IMR-90 (cell line): Measurements from ENCODE around the gene HDC. TPM values are rescaled to one million over a fixed set of nuclear protein-coding genes. Genes with fewer than 3 reads are reported as not detected.

Experiments
- ATAC-seq: fragments of 200-7000 bp; cut with Tn5 transposase; 2 replicates; pipeline ENCODE4 v1.9.1; 2020; ENCODE audit warnings: low read depth, mild to moderate bottlenecking, moderate library complexity
- BruUV-seq: library from RNA; stranded (reverse); fragments of 400-500 nt; replicated peaks from 2 replicates; lab custom pipeline; 2021; lab: Mats Ljungman, UMichigan
- CTCF ChIA-PET: fragments of 300-600 bp; formaldehyde crosslinking; extraction: SDS; loops from one replicate; lab custom pipeline; 2021; ENCODE audit warnings: antibody characterized with exemption; lab: Yijun Ruan, JAX
- POLR2A ChIA-PET: fragments of 300-600 bp; sonication (Branson Sonifier 250); formaldehyde crosslinking; loops from one replicate; lab custom pipeline; 2022; ENCODE audit warnings: antibody characterized with exemption; ENCODE audit not compliant: unreplicated experiment; lab: Charles Lee
- DNase-seq: peaks from one replicate; pipeline ENCODE4 v3.0.0; 2013
- H2AFZ ChIP-seq: replicated peaks from 2 replicates; pipeline ENCODE3; 2013; ENCODE audit warnings: low read length, mild to moderate bottlenecking; ENCODE audit not compliant: poor library complexity
- H2AK5ac ChIP-seq: 2 replicates; pipeline ENCODE4 v1.6.1; 2013; ENCODE audit warnings: low read depth, low read length, inconsistent platforms
- H2AK9ac ChIP-seq: replicated peaks from 2 replicates; pipeline ENCODE3; 2013; ENCODE audit warnings: mild to moderate bottlenecking, low read depth, low read length, moderate library complexity; ENCODE audit not compliant: poor library complexity
- H2BK120ac ChIP-seq: 2 replicates; pipeline ENCODE4 v1.6.1; 2013; ENCODE audit warnings: low read depth, low read length, inconsistent platforms
- H2BK15ac ChIP-seq: 3 replicates; pipeline ENCODE4 v1.6.1; 2013; ENCODE audit warnings: low read depth, low read length, inconsistent platforms
- H2BK20ac ChIP-seq: 2 replicates; pipeline ENCODE4 v1.6.1; 2013; ENCODE audit warnings: low read depth, mild to moderate bottlenecking, inconsistent platforms, low read length, moderate library complexity
- H2BK5ac ChIP-seq: 2 replicates; pipeline ENCODE4 v1.6.1; 2013; ENCODE audit warnings: mild to moderate bottlenecking, low read depth, low read length, inconsistent platforms; ENCODE audit not compliant: poor library complexity, severe bottlenecking
- H3K14ac ChIP-seq: replicated peaks from 2 replicates; pipeline ENCODE4 v1.6.1; 2013; ENCODE audit warnings: low read depth, low read length, inconsistent platforms
- H3K18ac ChIP-seq: 2 replicates; pipeline ENCODE4 v1.6.1; 2013; ENCODE audit warnings: low read depth, low read length, control low read depth
- H3K23ac ChIP-seq: 2 replicates; pipeline ENCODE4 v1.6.1; 2013; ENCODE audit warnings: low read depth, low read length, inconsistent platforms
- H3K27ac ChIP-seq: 2 replicates; pipeline ENCODE4 v1.5.1; 2013; ENCODE audit warnings: mild to moderate bottlenecking, control low read depth, low read length; ENCODE audit not compliant: insufficient read depth
- H3K27me3 ChIP-seq: 2 replicates; pipeline ENCODE4 v1.6.1; 2013; ENCODE audit warnings: low read length; ENCODE audit not compliant: control insufficient read depth, insufficient read depth
- H3K36me3 ChIP-seq: 2 replicates; pipeline ENCODE4 v1.6.1; 2013; ENCODE audit warnings: low read length, mixed read lengths; ENCODE audit not compliant: control insufficient read depth, insufficient read depth
- H3K4ac ChIP-seq: 2 replicates; pipeline ENCODE4 v1.6.1; 2013; ENCODE audit warnings: low read depth, low read length, inconsistent platforms
- H3K4me1 ChIP-seq: 2 replicates; pipeline ENCODE4 v1.6.1; 2013; ENCODE audit warnings: low read length, mixed read lengths; ENCODE audit not compliant: control insufficient read depth, insufficient read depth
- H3K4me2 ChIP-seq: 2 replicates; pipeline ENCODE4 v1.6.1; 2013; ENCODE audit warnings: low read depth, mild to moderate bottlenecking, control low read depth, low read length, moderate library complexity
- H3K4me3 ChIP-seq: 2 replicates; pipeline ENCODE4 v1.5.1; 2013; ENCODE audit warnings: low read depth, mild to moderate bottlenecking, control low read depth, low read length, moderate library complexity; ENCODE audit not compliant: insufficient read depth
- H3K56ac ChIP-seq: 2 replicates; pipeline ENCODE4 v1.6.1; 2013; ENCODE audit warnings: low read length, inconsistent platforms; ENCODE audit not compliant: insufficient read depth; ENCODE audit errors: extremely low read depth
- H3K79me1 ChIP-seq, 2 experiments: 2 replicates each; pipeline ENCODE4 v1.6.1; 2013; ENCODE audit warnings: low read length in 2 of 2, inconsistent platforms in 1 of 2, low read depth in 1 of 2
- H3K9ac ChIP-seq: 2 replicates; pipeline ENCODE4 v1.6.1; 2013; ENCODE audit warnings: low read depth, low read length, control low read depth
- H3K9me1 ChIP-seq: 2 replicates; pipeline ENCODE4 v1.6.1; 2013; ENCODE audit warnings: low read length, inconsistent platforms; ENCODE audit not compliant: insufficient read depth
- H3K9me3 ChIP-seq: 2 replicates; pipeline ENCODE4 v1.6.1; 2013; ENCODE audit warnings: low read length; ENCODE audit not compliant: control insufficient read depth, insufficient read depth
- H4K20me1 ChIP-seq: 2 replicates; pipeline ENCODE4 v1.6.1; 2013; ENCODE audit warnings: low read length, inconsistent platforms; ENCODE audit not compliant: insufficient read depth
- H4K5ac ChIP-seq: 2 replicates; pipeline ENCODE4 v1.6.1; 2013; ENCODE audit warnings: mild to moderate bottlenecking, low read depth, low read length, control low read depth
- H4K8ac ChIP-seq, 2 experiments: 2 replicates each; pipeline ENCODE4 v1.6.1; 2013; ENCODE audit warnings: low read depth in 2 of 2, low read length in 2 of 2, control low read depth in 1 of 2, inconsistent platforms in 1 of 2
- H4K91ac ChIP-seq: 2 replicates; pipeline ENCODE4 v1.6.1; 2013; ENCODE audit warnings: low read depth, low read length, inconsistent platforms; ENCODE audit not compliant: insufficient read depth
- CHD1 ChIP-seq: IDR thresholded peaks from 2 replicates; pipeline ENCODE4 v1.6.1; 2012; ENCODE audit warnings: low read depth, low read length, improper control_type of control experiment
- MAZ ChIP-seq: IDR thresholded peaks from 2 replicates; pipeline ENCODE4 v1.6.1; 2012; ENCODE audit warnings: low read depth, mild to moderate bottlenecking, low read length, improper control_type of control experiment, moderate library complexity, borderline replicate concordance
- POLR2A ChIP-seq: IDR thresholded peaks from 2 replicates; pipeline ENCODE4 v1.6.1; 2012; ENCODE audit warnings: mild to moderate bottlenecking, low read depth, low read length
- RFX5 ChIP-seq: IDR thresholded peaks from 2 replicates; pipeline ENCODE4 v1.8.0; 2012; ENCODE audit warnings: low read depth, mild to moderate bottlenecking, low read length, moderate library complexity
- WGBS, 2 experiments: methylation state at CpG; one replicate each; pipeline versions ENCODE4 v1.1.5 to v1.1.7; 2013; ENCODE audit warnings: missing lambda C conversion rate in 2 of 2; ENCODE audit not compliant: insufficient read length in 1 of 2; ENCODE audit errors: extremely low coverage in 2 of 2; 5-methylcytosine and 5-hydroxymethylcytosine counted together
- dilution Hi-C: fragments of 300-500 bp; cut with HindIII; formaldehyde crosslinking; loops from one replicate; pipeline ENCODE4 v1.14.3; 2018; ENCODE audit warnings: low sequenced_read_pairs; ENCODE audit not compliant: unreplicated experiment
- in situ Hi-C: fragments of 300-500 bp; cut with MboI; formaldehyde crosslinking; loops from 3 replicates; pipeline ENCODE4 v1.14.3; 2019; ENCODE audit warnings: low sequenced_read_pairs, inconsistent platforms, mixed read lengths
- intact Hi-C: fragments of 100-400 bp; cut with micrococcal nuclease; formaldehyde crosslinking; loops from 2 replicates; pipeline ENCODE4 v1.10.0; 2022
- polyA plus RNA-seq, 3 experiments: library from polyadenylated mRNA; depleted of rRNA; stranded (reverse); fragments of >200 nt; gene quantifications; 2 replicates each; pipeline ENCODE4 v1.2.3, GENCODE V29; 2012; ENCODE audit warnings: low replicate concordance in 1 of 3
- total RNA-seq: library from RNA; depleted of rRNA; stranded (reverse); fragments of >200 nt; gene quantifications from 2 replicates; pipeline ENCODE4 v1.2.3, GENCODE V29; 2012

HDC gene
- total and polyA plus RNA-seq, 2 of the 4 experiments (the other 2 are of a cell fraction): not detected

DNA sequence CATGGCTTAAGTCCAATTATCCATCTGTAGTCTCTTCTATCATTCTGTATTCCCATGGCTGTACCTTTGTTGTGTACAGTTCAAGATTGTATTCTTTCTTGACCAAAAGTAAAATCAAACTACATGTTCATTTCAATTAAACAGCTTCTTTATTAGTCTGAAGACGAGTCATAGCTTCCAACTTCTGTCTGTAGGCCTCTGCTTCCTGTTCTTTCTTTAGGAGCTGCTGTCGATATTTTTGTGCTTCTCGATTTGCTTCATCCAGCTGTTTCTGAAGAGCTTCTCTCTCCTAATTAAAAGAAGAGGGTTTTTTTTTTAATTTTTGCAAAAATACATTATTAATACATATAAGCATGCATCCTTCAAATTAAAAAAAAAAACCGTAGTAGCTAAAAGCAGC is 13.0 kb upstream of the HDC start:
- Histone ChIP-seq H4K20me1 (no peaks in the 10 kb centered on the region), H3K14ac (no peak overlapping the region), H3K27me3 (no peaks in the 10 kb centered on the region), H3K4me2 (no peak overlapping the region), H3K9ac (no peak overlapping the region), H2AK9ac (no peak overlapping the region), H4K5ac (no peak overlapping the region), H3K18ac (no peak overlapping the region), H2AFZ (no peak overlapping the region), H3K4me1 (no peaks in the 10 kb centered on the region), H3K79me1 (no peaks in the 10 kb centered on the region), H2BK120ac (no peak overlapping the region), H2BK20ac (no peak overlapping the region), H3K23ac (no peak overlapping the region), H3K27ac (no peak overlapping the region), H3K9me3 (no peaks in the 10 kb centered on the region), H3K56ac (no peak overlapping the region), H4K91ac (no peak overlapping the region), H4K8ac (no peak overlapping the region), H3K4me3 (no peak overlapping the region), H2AK5ac (no peak overlapping the region), H2BK5ac (no peak overlapping the region), H3K4ac (no peak overlapping the region), H2BK15ac (no peak overlapping the region), H3K9me1 (no peaks in the 10 kb centered on the region; the same call in 1 of the 2 replicates), H3K36me3 (peaks cover 2% of the 10 kb centered on the region; the same call in 1 of the 2 replicates)
- TF ChIP-seq RFX5 (no peak), POLR2A (no peak), MAZ (no peak), CHD1 (no peak)
- BruUV-seq: no TSS peak
- intact Hi-C loops: loop anchor here (1.0 kb wide), 1 partner anchor 43 kb away; no protein-coding TSS in a partner anchor
- in situ Hi-C loops: no loop called here
- no CpG with 5 or more reads among the region's 4 CpGs for WGBS, 2 experiments
- ChIA-PET CTCF (interaction anchor here (0.6 to 0.7 kb wide), 2 partner anchors 43 to 556 kb away, joined by 3 read pairs; no protein-coding TSS in a partner anchor), POLR2A (no interaction called here)
- ATAC-seq (no peak), DNase-seq (no peak)
- dilution Hi-C loops: no loop called here
